Left ventricle myocardium inferior (tissue), 1 donor: Measurements from ENCODE around the gene ZBED1. TPM values are rescaled to one million over a fixed set of nuclear protein-coding genes. Genes with fewer than 3 reads are reported as not detected.

ENCODE experiments used
- DNase-seq: peaks from one replicate; pipeline ENCODE4 v3.0.0-alpha.2; 2020
- H3K27ac ChIP-seq: fragments of 200-600 bp; replicated peaks from 2 replicates; pipeline ENCODE4 v1.8.0; 2021
- H3K27me3 ChIP-seq: fragments of 200-600 bp; 2 replicates; pipeline ENCODE4 v1.8.0; 2021; ENCODE audit warnings: low read depth
- H3K36me3 ChIP-seq: fragments of 200-600 bp; 2 replicates; pipeline ENCODE4 v1.8.0; 2021
- H3K4me1 ChIP-seq: fragments of 200-600 bp; 2 replicates; pipeline ENCODE4 v1.8.0; 2021
- H3K4me3 ChIP-seq: fragments of 200-600 bp; 2 replicates; pipeline ENCODE4 v1.8.0; 2021; ENCODE audit warnings: mild to moderate bottlenecking, moderate library complexity
- H3K9me3 ChIP-seq: fragments of 200-600 bp; replicated peaks from 2 replicates; pipeline ENCODE4 v1.8.0; 2021
- CTCF ChIP-seq: fragments of 200-600 bp; IDR thresholded peaks from 2 replicates; pipeline ENCODE4 v1.8.0; 2021; ENCODE audit warnings: antibody characterized with exemption, mild to moderate bottlenecking, borderline replicate concordance
- intact Hi-C: fragments of 100-400 bp; cut with micrococcal nuclease; formaldehyde crosslinking; loops from one replicate; pipeline ENCODE4 v1.11.0; 2022
- total RNA-seq: library from RNA; stranded (reverse); fragmentation: NEBNext Ultra II Directional; extraction: Animal tissue kit (Norgen Biotek cat#: 25700); gene quantifications from one replicate; pipeline ENCODE4 v1.2.1, GENCODE V29; 2021
- donor health status: DM: no; HTN: yes; CAD: no; lungs with severe emphysema.

The ZBED1 gene
- total RNA-seq, 1 donor from 2014 or later: 64.8 TPM

GRCh38 chrX:2503591-2504500, 3.1 kb upstream of the ZBED1 start:
- intact Hi-C loops: no loop called here
- TF ChIP-seq CTCF: no peak
- H3K4me1 ChIP-seq: peaks cover 17% of the 10 kb centered on the region
- no peaks in the 10 kb centered on the region for H3K36me3 ChIP-seq
- no peak overlapping the region for H3K4me3 ChIP-seq
- H3K27me3 ChIP-seq: no peaks in the 10 kb centered on the region
- DNase-seq: no peak
- H3K27ac ChIP-seq: no peak overlapping the region
- H3K9me3 ChIP-seq: no peaks in the 10 kb centered on the region

DNA sequence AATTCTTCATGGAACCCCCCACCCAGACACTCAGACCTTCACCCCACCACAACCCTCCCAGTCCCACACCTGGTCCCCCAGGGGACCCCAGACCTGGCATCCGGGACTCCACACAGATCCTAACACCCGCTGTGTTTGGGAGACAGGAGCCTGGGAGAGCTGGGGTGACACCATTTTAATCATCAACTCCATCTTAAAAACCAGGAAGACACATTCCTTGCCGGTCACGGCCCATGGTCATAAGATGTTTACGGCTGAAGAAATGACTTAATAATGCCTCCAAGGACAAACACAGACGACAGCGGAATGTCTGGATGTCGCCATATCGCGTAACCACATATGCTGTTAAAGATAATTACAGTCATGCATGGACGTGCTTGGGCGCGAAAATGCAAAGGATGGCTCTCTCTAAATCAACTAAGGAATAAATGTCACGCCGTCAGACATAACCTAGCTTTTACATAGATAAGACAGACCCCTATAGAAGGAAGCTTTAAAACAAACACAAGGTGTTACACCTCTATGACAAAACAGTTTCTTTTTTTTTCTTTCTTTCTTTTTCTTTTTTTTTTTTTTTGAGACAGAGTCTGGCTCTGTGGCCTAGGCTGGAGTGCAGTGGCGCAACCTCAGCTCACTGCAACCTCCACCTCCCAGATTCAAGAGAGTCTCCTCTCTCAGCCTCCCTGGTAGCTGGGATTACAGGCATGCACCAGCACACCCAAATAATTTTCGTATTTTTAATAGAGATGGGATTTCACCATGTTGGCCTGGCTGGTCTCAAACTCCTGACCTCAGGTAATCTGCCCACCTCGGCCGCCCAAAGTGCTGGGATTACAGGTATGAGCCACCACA, 2.1 kb upstream of the ZBED1 start:
- intact Hi-C loops: no loop called here
- DNase-seq: no peak

DNA sequence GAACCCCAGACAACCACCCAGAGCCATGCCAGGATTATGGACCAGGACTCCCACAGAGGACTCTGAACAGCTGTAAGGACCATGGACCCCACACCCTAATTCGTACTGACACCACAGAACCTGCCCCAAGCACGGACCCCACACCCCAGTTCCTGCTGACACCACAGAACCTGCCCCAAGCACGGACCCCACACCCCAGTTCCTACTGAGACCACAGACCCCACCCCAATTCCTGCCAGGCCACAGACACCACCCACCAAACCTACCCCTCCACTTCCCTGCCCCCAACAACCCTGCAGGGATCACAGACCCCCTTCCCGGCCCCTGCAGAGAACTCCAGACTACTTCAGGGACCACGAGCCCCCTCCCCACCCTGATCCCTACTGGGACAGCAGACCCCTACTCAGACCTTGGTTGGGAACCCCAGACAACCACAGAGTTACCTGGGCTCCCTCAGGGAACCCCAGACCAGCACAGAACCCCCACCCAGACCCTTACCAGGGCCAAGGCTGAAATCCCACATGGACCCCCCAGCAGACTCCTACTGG, 1.4 kb upstream of the ZBED1 start:
- intact Hi-C loops: no loop called here
- no peaks in the 10 kb centered on the region for H3K36me3 ChIP-seq
- no peak for DNase-seq

More for the DNA sequence above, 2.1 kb upstream of the ZBED1 start:
- Histone ChIP-seq H3K27ac (no peak overlapping the region), H3K4me1 (peaks cover 27% of the 10 kb centered on the region), H3K4me3 (no peak overlapping the region), H3K36me3 (no peaks in the 10 kb centered on the region), H3K9me3 (no peaks in the 10 kb centered on the region), H3K27me3 (no peaks in the 10 kb centered on the region)
- no peak for TF ChIP-seq CTCF

GRCh38 chrX:2501559-2502102, 855 bp upstream of the ZBED1 start:
- Histone ChIP-seq H3K27me3 (no peaks in the 10 kb centered on the region), H3K4me3 (no peak overlapping the region), H3K27ac (no peak overlapping the region), H3K36me3 (no peaks in the 10 kb centered on the region), H3K9me3 (no peaks in the 10 kb centered on the region), H3K4me1 (peaks cover 39% of the 10 kb centered on the region)
- TF ChIP-seq CTCF: no peak
- intact Hi-C loops: no loop called here
- no peak for DNase-seq

More for the DNA sequence above, 1.4 kb upstream of the ZBED1 start:
- no peak for TF ChIP-seq CTCF
- Histone ChIP-seq H3K4me1 (peaks cover 34% of the 10 kb centered on the region), H3K9me3 (no peaks in the 10 kb centered on the region), H3K4me3 (no peak overlapping the region), H3K27me3 (no peaks in the 10 kb centered on the region), H3K27ac (no peak overlapping the region)
